ENCODE data around the gene KCNQ2.

The KCNQ2 gene

DNA sequence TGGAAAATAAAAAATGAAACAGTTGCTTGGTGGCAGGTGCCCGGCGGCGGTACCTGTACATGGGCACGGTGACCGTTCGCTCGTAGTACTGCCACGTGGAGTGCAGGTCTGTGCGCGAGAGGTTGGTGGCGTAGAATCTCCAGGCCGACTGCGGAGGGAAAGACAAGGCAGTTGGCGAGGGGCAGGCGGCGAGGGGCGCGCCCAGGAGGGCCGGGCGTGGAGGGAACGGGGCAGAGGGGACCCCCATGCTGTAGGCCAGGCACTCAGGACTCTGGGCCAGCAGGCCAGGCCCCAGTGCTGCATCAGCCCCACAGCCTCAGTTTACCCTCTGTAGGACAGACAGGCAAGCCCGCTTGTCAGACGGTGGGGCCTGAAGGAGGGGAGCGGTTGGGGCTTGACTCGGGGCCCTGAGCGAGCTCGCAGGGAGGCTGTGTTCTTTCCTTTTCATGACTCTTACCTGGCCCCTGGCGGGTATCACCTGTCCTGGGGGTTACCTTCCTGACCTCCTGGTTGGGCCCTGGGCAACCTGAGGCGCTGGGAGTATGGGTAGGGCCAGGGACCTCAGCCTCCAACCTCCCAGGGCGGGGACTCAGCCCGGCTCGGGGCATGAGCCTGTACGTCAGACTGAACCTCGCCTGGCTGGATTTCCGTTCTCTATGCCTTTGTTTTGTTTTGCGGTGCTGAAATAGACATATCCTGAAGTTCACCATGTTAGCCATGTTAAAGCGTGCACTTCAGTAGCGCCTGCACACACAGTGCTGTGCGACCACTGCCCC, 38.5 kb downstream of the KCNQ2 start:
- Histone ChIP-seq H3K9me3 (ENCODE audit: low read length) (no peaks in the 10 kb centered on the region), H3K36me3 (ENCODE audit: insufficient read depth, low read length) (no peaks in the 10 kb centered on the region), H3K4me3 (ENCODE audit: low read depth in 1 of 2, low read length in 2 of 2) (no peak overlapping the region), H3K27ac (ENCODE audit: low read depth, low read length) (no peak overlapping the region), H3K4me1 (ENCODE audit: insufficient read depth, low read length) (no peaks in the 10 kb centered on the region), H3K9ac (ENCODE audit: low read length) (no peak overlapping the region), H3K27me3 (ENCODE audit: control insufficient read depth in 1 of 2, insufficient read depth in 2 of 2, low read length in 2 of 2) (peaks cover 0 to 41% of the 10 kb centered on the region in 2 donors)

DNA sequence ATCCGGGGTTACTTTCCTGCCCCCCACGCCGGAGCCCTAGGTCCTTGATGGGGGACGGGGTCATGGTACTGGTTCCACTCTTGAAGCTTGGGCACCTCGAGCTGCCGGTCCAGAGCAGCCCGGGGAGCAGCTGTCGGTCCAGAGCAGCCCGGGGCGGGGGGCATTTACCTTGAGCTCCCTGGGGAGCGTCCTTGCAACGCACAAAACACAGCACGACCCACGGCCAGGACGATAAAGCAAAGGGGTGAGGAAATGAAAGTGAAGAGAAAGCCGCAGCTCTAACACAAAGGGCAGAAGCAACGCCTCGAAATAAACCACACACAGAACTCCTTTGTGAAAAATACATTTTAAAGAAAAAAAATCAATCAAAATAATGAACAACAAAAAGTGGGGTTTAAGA, 39.1 kb downstream of the KCNQ2 start:
- no peaks in the 10 kb centered on the region for H3K36me3 ChIP-seq (ENCODE audit: insufficient read depth, low read length)
- H3K27me3 ChIP-seq (ENCODE audit: control insufficient read depth in 1 of 2, insufficient read depth in 2 of 2, low read length in 2 of 2), result peaks cover 0 to 40% of the 10 kb centered on the region in 2 donors
- H3K9ac ChIP-seq (ENCODE audit: low read length), result no peak overlapping the region
- H3K9me3 ChIP-seq (ENCODE audit: low read length), result no peaks in the 10 kb centered on the region
- no peak overlapping the region for H3K4me3 ChIP-seq (ENCODE audit: low read depth in 1 of 2, low read length in 2 of 2)
- H3K27ac ChIP-seq (ENCODE audit: low read depth, low read length), result no peak overlapping the region
- no peaks in the 10 kb centered on the region for H3K4me1 ChIP-seq (ENCODE audit: insufficient read depth, low read length)

DNA sequence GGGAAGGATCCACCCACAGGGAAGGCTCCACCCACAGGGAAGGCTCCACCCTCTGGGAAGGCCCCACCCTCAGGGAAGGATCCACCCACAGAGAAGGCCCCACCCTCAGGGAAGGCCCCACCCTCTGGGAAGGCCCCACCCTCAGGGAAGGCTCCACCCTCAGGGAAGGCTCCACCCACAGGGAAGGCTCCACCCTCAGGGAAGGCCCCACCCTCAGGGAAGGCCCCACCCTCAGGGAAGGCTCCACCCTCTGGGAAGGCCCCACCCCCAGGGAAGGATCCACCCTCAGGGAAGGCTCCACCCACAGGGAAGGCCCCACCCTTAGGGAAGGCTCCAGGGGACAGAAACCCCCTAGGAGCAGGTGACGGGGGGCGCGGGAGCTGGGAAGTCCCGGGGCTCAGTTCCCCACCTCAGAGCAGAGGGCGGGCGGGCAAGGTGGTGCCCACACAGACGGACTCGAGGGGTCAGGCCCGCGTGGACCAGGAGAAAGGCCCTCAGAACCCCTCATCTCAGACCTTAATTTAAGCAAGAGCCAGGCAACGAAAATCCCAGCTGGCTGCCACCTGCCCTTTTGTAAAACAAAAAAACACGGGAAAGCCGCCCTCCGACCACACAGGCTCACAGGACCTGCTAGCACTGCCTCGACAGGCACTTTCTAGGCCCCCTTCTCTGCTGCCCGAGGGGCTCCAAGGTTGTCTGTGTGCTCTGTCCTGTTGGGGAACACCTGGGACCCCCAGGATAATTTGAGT, 39.7 kb downstream of the KCNQ2 start:
- no peaks in the 10 kb centered on the region for H3K4me1 ChIP-seq (ENCODE audit: insufficient read depth, low read length)
- no peaks in the 10 kb centered on the region for H3K36me3 ChIP-seq (ENCODE audit: insufficient read depth, low read length)
- no peak overlapping the region for H3K9ac ChIP-seq (ENCODE audit: low read length)
- no peaks in the 10 kb centered on the region for H3K9me3 ChIP-seq (ENCODE audit: low read length)
- H3K27me3 ChIP-seq (ENCODE audit: control insufficient read depth in 1 of 2, insufficient read depth in 2 of 2, low read length in 2 of 2), result peaks cover 0 to 37% of the 10 kb centered on the region in 2 donors
- no peak overlapping the region for H3K27ac ChIP-seq (ENCODE audit: low read depth, low read length)
- no peak overlapping the region for H3K4me3 ChIP-seq (ENCODE audit: low read depth in 1 of 2, low read length in 2 of 2)

DNA sequence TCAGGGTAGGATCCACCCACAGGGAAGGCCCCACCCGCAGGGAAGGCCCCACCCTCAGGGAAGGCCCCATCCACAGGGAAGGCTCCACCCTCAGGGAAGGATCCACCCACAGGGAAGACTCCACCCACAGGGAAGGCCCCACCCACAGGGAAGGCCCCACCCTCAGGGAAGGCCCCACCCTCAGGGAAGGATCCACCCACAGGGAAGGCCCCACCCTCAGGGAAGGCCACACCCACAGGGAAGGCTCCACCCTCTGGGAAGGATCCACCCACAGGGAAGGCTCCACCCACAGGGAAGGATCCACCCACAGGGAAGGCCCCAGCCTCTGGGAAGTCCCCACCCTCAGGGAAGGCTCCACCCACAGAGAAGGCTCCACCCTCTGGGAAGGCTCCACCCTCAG, 40.5 kb downstream of the KCNQ2 start:
- no peaks in the 10 kb centered on the region for H3K36me3 ChIP-seq (ENCODE audit: insufficient read depth, low read length)
- H3K9ac ChIP-seq (ENCODE audit: low read length), result no peak overlapping the region
- no peak overlapping the region for H3K27ac ChIP-seq (ENCODE audit: low read depth, low read length)
- H3K4me3 ChIP-seq (ENCODE audit: low read depth in 1 of 2, low read length in 2 of 2), result no peak overlapping the region
- peaks cover 0 to 37% of the 10 kb centered on the region in 2 donors for H3K27me3 ChIP-seq (ENCODE audit: control insufficient read depth in 1 of 2, insufficient read depth in 2 of 2, low read length in 2 of 2)
- H3K9me3 ChIP-seq (ENCODE audit: low read length), result no peaks in the 10 kb centered on the region
- no peaks in the 10 kb centered on the region for H3K4me1 ChIP-seq (ENCODE audit: insufficient read depth, low read length)

DNA sequence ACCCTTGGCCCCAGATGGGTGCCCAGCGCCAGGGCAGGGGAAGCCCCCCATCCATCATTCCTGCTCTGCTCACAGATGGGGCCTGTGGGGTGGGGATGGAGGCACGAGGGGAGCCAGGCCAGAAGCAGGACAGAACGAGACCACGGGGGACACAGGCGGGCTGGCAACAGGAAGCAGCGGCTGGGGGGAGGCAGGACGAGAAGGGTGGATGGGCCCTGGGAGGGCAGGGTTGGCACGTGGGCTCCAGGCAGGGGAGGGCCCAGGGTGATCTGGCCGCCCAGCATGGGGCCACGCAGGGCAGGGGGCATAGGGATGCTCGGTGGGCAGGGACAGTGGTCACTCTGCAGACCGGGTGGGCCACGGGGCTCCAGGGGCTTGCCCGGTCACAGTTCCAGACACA, 41.6 kb downstream of the KCNQ2 start:
- H3K4me3 ChIP-seq (ENCODE audit: low read depth in 1 of 2, low read length in 2 of 2), result no peak overlapping the region
- H3K36me3 ChIP-seq (ENCODE audit: insufficient read depth, low read length), result no peaks in the 10 kb centered on the region
- H3K9ac ChIP-seq (ENCODE audit: low read length), result no peak overlapping the region
- no peaks in the 10 kb centered on the region for H3K9me3 ChIP-seq (ENCODE audit: low read length)
- no peaks in the 10 kb centered on the region for H3K4me1 ChIP-seq (ENCODE audit: insufficient read depth, low read length)
- no peak overlapping the region for H3K27ac ChIP-seq (ENCODE audit: low read depth, low read length)
- H3K27me3 ChIP-seq (ENCODE audit: control insufficient read depth in 1 of 2, insufficient read depth in 2 of 2, low read length in 2 of 2), result peaks cover 0 to 37% of the 10 kb centered on the region in 2 donors

DNA sequence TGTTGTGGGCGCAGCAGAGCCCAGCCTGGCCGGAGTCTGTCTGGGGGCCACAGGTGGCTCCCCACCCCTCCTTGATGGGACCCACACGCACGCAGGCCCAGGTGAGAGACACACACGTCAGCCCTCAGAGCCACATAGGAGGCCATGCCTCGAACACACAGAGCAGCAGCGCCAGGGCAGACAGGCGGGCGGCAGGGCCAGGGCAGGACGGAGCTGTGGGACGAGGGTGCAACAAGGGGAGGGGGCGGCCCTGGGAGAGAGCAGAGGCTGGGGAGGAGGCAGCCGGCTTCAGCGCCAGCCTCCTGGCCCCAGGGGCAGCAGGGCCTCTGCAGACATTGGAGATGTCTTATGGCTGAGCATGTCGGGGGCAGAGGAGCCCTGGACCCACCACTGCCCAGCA, 42.5 kb downstream of the KCNQ2 start:
- no peak overlapping the region for H3K4me3 ChIP-seq (ENCODE audit: low read depth in 1 of 2, low read length in 2 of 2)
- H3K36me3 ChIP-seq (ENCODE audit: insufficient read depth, low read length), result no peaks in the 10 kb centered on the region
- H3K27ac ChIP-seq (ENCODE audit: low read depth, low read length), result no peak overlapping the region
- no peaks in the 10 kb centered on the region for H3K9me3 ChIP-seq (ENCODE audit: low read length)
- peaks cover 0 to 37% of the 10 kb centered on the region in 2 donors for H3K27me3 ChIP-seq (ENCODE audit: control insufficient read depth in 1 of 2, insufficient read depth in 2 of 2, low read length in 2 of 2)
- no peaks in the 10 kb centered on the region for H3K4me1 ChIP-seq (ENCODE audit: insufficient read depth, low read length)
- no peak overlapping the region for H3K9ac ChIP-seq (ENCODE audit: low read length)

DNA sequence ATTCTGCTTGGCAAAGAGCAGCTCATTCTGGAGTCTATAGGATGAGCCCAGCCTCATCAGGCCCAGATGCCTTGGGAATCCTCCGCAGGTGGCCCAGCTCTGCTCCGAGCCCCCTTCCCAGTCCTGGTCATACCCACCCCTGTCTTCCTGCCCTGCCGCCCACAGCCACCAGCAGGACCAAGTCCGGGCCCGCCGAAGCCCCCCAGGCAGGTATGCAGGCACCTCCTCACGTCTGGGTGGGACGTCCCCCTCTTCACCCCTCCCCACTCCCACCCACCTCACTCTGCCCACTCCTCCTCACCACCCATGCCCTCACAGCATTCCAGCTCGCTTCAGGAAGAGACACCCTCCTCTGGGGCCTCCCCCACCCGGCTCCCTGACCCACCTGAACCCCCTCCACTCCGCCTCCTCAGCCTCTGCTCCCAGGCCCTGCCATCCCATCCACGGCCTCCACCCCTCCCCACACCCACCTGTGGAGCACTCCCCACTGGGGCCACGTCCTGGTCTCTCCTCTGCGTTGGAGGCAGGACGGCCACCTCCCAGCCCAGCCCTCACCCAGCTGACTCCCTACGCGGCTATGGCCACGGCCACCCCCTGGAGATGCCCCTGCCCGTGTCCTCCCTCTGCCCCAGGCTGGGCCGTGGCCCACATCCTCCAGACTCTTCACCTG, 43.4 kb downstream of the KCNQ2 start:
- H3K27ac ChIP-seq (ENCODE audit: low read depth, low read length), result no peak overlapping the region
- H3K9ac ChIP-seq (ENCODE audit: low read length), result no peak overlapping the region
- H3K36me3 ChIP-seq (ENCODE audit: insufficient read depth, low read length), result no peaks in the 10 kb centered on the region
- H3K9me3 ChIP-seq (ENCODE audit: low read length), result no peaks in the 10 kb centered on the region
- peaks cover 0 to 33% of the 10 kb centered on the region in 2 donors for H3K27me3 ChIP-seq (ENCODE audit: control insufficient read depth in 1 of 2, insufficient read depth in 2 of 2, low read length in 2 of 2)
- H3K4me1 ChIP-seq (ENCODE audit: insufficient read depth, low read length), result no peaks in the 10 kb centered on the region
- no peak overlapping the region for H3K4me3 ChIP-seq (ENCODE audit: low read depth in 1 of 2, low read length in 2 of 2)

DNA sequence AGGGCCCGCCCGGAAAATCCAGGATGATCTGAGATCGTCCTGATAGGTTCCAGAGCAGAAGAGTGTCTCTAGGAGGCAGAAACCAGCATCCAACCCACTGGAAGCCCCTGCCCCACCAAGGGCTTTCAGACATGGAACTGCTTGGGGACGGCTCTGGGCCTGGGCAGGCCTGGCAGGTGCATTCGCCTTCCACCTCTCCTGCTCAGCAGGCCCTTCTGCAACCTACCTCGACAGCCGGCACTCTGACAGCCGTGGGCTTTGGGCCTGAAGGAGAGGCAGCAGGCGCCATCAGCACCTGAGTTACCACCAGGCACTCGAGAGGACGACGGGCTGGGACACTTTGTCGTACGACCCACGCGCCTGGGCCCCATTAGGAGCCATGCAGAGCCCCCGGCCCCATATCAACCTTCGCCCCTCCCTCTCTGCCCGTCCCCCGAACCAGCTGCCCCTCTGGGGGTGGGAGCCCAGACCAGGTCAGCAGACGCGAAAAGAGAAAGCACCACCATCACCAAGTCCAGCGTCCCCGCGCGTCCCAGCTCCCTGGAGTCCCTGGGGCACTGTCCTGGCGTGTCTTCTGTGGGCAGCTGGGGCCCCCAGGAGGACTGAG, 44.6 kb downstream of the KCNQ2 start:
- Histone ChIP-seq H3K27me3 (ENCODE audit: control insufficient read depth in 1 of 2, insufficient read depth in 2 of 2, low read length in 2 of 2) (peaks cover 0 to 21% of the 10 kb centered on the region in 2 donors), H3K4me1 (ENCODE audit: insufficient read depth, low read length) (no peaks in the 10 kb centered on the region), H3K9ac (ENCODE audit: low read length) (no peak overlapping the region), H3K27ac (ENCODE audit: low read depth, low read length) (no peak overlapping the region), H3K9me3 (ENCODE audit: low read length) (no peaks in the 10 kb centered on the region), H3K4me3 (ENCODE audit: low read depth in 1 of 2, low read length in 2 of 2) (no peak overlapping the region), H3K36me3 (ENCODE audit: insufficient read depth, low read length) (no peaks in the 10 kb centered on the region)

DNA sequence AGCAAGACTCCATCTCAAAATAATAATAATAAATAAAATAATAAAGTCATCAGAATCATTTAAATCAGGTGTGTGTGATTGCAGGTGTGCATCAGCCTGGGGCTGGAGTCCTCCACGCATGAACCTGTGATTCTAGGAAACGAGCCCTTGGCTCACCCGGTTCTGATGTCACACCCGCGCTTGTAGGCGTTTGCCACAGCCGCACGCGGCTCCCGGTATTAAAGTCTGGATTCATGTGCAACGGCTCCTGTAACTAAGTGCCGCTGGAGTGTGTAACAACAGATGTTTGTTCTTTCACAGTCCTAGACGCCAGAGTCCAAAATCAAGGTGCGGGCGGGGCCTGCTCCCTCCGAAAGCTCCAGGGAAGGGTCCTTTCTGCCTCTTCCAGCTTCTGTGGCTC, 45.2 kb downstream of the KCNQ2 start:
- no peaks in the 10 kb centered on the region for H3K4me1 ChIP-seq (ENCODE audit: insufficient read depth, low read length)
- H3K27ac ChIP-seq (ENCODE audit: low read depth, low read length), result no peak overlapping the region
- H3K36me3 ChIP-seq (ENCODE audit: insufficient read depth, low read length), result no peaks in the 10 kb centered on the region
- no peak overlapping the region for H3K9ac ChIP-seq (ENCODE audit: low read length)
- no peaks in the 10 kb centered on the region for H3K9me3 ChIP-seq (ENCODE audit: low read length)
- peaks cover 0 to 19% of the 10 kb centered on the region in 2 donors for H3K27me3 ChIP-seq (ENCODE audit: control insufficient read depth in 1 of 2, insufficient read depth in 2 of 2, low read length in 2 of 2)
- no peak overlapping the region for H3K4me3 ChIP-seq (ENCODE audit: low read depth in 1 of 2, low read length in 2 of 2)

DNA sequence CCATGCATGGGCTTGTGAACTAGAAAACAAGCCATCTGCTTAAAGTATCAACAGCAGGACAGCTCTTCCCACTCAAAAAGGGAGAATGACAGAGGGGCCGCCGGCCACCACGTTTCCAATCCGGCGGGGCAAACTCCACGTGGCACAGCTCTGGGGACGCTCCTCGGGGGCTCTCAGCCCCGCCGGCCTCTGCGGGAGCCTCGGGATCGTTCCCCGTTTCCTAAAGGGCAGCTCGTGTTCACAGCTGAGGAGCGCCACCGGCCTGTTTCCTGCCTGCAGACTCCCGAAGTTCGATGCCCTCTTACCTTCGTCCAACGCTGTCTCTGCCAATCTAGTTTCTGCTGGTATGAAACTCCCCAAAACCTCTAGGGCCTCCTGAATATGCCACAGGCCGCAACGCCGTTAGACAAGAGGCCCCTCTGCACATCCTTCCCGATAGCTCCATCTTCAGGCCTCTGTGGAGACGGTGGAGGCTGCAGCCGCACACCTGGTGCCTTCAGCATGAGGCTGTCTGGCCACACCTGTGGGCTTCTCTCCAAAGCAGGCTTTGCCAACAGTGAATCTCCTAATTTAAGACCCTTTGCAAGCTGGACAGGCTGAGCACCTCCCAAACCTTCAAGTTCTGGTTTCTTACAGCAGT, 46.5 kb downstream of the KCNQ2 start:
- Histone ChIP-seq H3K27ac (ENCODE audit: low read depth, low read length) (no peak overlapping the region), H3K4me1 (ENCODE audit: insufficient read depth, low read length) (no peaks in the 10 kb centered on the region)

DNA sequence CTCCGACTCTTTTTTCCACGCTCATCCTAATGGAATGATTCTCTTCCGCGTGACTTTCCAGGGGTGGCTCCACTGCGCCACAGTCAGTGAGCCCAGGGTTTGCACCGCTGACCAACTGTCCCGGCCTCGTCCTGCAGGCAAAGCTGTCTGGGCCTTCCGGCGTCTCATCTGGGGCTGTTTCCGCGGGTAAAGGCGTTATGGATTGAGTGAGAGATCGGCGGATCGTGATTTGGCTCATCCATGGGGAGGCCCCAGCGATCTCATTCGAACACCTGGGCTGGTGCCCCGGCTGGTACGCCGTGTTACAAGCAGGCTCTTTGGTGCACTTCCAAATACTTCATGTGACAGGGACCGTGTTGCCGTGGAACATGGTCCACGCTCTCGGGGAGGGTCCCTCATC, 47.8 kb downstream of the KCNQ2 start:
- Histone ChIP-seq H3K36me3 (ENCODE audit: insufficient read depth, low read length) (no peaks in the 10 kb centered on the region), H3K27me3 (ENCODE audit: control insufficient read depth in 1 of 2, insufficient read depth in 2 of 2, low read length in 2 of 2) (peaks cover 0 to 23% of the 10 kb centered on the region in 2 donors), H3K27ac (ENCODE audit: low read depth, low read length) (no peak overlapping the region), H3K9ac (ENCODE audit: low read length) (no peak overlapping the region), H3K4me3 (ENCODE audit: low read depth in 1 of 2, low read length in 2 of 2) (no peak overlapping the region), H3K9me3 (ENCODE audit: low read length) (no peaks in the 10 kb centered on the region), H3K4me1 (ENCODE audit: insufficient read depth, low read length) (no peaks in the 10 kb centered on the region)

More for the DNA sequence above, 46.5 kb downstream of the KCNQ2 start:
- peaks cover 0 to 28% of the 10 kb centered on the region in 2 donors for H3K27me3 ChIP-seq (ENCODE audit: control insufficient read depth in 1 of 2, insufficient read depth in 2 of 2, low read length in 2 of 2)
- no peaks in the 10 kb centered on the region for H3K36me3 ChIP-seq (ENCODE audit: insufficient read depth, low read length)
- no peaks in the 10 kb centered on the region for H3K9me3 ChIP-seq (ENCODE audit: low read length)
- H3K9ac ChIP-seq (ENCODE audit: low read length), result no peak overlapping the region
- no peak overlapping the region for H3K4me3 ChIP-seq (ENCODE audit: low read depth in 1 of 2, low read length in 2 of 2)
